GM11168 (cell line): Measurements from ENCODE around the gene FOXD1.
"Not testable (repeated sequence)": the region's sequence is repeated elsewhere in the genome, so short reads cannot be mapped to it uniquely, and the experiment has no call there.

Experiments
- in situ Hi-C: fragments of 300-500 bp; cut with MboI; formaldehyde crosslinking; loops from one replicate; pipeline ENCODE4 v1.12.0; 2022; ENCODE audit warnings: low sequenced_read_pairs; ENCODE audit not compliant: unreplicated experiment

The FOXD1 gene

DNA sequence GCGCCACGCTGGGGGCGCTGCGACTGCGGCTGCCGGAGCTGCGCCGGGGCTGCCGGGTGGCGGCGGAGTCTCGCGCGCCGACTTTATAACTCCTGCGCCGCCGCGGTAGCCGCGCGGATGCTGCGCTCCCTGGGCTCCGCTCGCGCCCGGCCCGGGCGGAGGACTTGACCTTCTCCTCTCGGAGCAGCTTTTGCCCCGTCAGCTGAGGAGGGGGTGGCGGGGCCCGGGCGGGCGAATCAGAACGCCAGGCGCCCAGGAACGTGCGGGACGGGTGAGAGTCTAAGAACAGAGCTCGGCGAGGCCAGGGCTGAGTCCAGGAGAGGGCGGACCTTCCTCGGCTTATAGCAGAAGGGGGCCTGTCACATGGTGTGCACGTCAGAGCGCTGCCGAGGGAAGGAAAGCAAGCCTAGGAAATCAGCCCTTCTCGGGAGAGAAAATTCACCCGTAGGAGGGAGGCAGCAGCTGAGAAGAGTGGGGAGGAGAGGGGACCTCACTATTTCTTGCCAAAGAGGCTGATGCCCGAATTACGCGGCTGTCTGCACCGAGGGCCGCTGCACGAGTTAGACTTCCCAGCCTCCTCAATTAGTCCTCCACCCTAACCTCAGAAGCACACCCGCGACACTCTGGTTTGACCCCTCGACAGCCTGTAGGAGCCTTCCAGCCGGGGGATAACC, at the start of gene FOXD1:
Gene FOXD1 (minus strand): TSS at position 315 of the 674 bp plus-strand sequence. CDS start 415 bp downstream, outside the sequence.
- in situ Hi-C loops = loop anchor here (5.0 to 25.0 kb wide), 3 partner anchors 146 to 511 kb away; no protein-coding TSS in a partner anchor

DNA sequence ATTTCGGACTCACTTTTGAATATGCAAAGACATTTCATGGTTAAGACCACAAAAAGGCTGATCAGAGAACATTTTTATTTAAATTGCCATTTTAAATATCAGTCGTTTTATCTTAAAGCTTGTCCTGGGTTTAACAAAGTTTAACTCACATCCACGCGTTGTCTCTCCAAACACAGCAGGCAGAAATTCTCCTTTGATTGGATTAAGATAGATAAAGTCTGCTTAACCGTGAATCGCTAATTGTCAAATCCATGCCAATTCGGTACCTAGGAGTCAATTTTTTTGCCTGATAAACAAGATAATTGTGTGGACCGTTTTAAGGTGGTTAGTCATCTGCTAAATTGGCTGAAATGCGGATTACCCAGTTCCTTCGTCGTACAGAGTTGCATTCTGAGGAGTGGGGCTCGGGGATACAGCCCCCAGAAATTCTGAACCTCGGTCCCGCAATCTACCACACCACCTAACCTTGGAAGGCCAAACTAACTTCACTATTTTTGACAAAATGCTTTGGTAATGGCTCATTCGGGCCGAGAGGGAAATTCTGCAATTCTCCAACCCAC, 49.0 kb upstream of the FOXD1 start:
- in situ Hi-C loops = no loop called here

DNA sequence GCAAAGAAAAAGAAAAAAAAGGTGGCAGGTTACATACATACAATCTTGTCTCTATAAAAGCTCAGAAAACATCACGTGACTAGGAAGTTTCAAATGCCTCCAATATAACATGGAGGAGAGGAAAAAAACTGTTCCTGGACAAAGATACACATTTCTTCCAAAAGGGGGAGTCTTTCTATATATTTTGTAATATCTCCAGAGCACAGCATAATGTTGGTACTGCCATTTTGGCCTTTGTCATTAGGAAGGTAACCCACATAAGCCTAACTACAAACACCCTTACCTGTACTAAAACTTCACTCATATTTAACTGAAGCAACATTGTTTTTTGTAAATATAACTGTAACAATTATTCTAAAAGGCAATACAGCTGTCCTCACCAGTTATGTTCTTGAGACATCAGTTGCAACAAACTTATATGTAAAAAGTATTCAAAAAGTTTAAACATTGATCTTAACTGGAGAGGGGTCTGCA, 48.4 kb upstream of the FOXD1 start:
- in situ Hi-C loops = no loop called here

DNA sequence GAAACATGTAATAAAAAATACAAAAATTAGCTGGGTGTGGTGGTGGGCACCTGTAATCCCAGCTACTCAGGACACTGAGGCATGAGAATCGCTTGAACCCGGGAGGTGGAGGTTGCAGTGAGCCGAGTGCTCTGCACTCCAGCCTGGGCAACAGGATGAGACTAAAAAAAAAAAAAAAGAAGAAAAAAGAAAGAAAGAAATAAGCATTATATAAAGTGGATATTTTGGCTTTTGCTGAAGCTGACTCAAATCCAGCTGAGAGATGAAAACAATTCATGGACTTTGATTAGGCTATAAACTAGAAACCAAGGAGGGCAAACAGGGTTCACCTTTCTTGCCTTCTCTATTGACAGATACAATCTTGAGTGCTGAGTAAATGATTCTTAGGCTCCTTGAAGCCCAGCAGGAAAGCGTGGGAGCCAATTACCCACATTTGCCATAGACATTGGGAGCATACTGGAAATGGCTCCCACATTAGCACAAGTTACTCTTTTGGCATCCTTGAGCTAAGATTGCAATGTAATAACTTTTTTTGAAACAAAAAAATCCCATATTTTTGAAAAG, 47.3 kb upstream of the FOXD1 start:
- in situ Hi-C loops = no loop called here

DNA sequence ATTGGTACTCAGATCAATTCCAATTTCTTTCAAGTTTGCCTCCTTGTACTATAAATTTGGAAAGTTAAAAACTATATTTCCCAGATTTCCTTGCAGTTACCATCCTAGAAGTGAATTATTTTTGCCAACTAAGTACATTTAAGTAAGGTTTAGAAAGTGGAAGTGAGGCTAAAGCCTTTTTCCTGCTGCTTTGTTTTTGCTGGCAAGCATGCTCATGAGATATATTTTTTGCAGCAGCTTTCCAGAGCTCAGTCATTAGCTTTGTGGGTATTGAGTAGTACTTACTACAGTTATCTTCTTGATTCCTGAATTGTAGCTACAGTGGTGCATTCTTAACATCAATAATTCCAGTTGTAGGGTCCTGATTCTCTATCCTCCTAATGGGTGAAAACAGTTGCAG, 46.1 kb upstream of the FOXD1 start:
- in situ Hi-C loops = no loop called here

DNA sequence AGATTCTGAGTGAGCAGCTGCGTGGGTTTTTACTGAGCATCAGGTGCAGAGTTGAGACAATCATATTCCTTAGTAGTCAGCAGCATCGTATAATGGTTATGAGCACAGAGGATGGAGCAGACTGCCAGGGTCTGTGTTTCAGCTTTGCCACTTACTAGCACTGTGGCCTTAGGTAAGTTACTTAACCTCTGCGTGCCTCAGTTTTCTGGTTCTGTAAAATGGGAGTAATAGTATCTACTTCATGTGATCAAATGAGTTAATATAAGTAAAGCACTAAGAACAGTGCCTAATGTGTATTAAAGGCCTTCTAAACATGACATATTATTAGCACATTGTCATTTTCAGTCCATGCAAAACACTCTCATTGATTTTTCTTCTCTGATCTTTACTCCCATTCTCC, 44.8 kb upstream of the FOXD1 start:
- in situ Hi-C loops = no loop called here

DNA sequence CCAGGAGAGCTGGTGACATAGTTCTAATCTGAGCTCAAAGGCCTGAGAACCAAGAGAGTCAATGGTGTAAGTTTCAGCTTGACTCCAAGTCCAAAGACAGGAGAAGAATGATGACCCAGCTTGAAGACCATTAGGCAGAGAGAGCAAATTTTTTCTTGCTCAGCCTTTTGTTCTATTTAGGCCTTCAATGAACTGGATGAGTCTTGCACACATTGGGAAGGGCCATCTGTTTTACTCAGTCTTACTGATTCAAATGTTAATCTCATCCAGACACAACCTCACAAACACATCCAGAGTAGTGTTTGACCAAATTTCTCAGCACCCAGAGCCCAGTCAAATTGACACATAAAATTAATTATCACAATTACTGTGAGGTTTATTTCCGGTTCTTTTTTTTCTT, 42.6 kb upstream of the FOXD1 start:
- in situ Hi-C loops = no loop called here

DNA sequence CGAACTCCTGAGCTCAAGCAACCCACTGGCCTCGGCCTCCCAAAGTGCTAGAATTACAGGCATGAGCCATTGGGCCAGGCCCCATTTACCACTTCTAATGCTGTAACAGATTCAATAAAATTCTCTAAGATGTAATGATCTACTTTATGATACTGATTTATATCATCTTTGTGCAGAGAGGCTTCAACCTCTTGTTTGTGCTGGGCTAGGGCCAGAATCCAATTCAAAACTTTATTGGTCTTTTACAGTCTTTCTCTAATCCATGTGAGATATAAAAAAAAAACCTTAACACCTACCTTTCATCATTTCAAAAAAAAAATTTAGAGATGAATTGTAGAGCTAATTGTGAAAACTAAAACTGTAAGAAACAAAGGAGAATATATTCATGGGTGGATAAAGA, 41.5 kb upstream of the FOXD1 start:
- in situ Hi-C loops = no loop called here

DNA sequence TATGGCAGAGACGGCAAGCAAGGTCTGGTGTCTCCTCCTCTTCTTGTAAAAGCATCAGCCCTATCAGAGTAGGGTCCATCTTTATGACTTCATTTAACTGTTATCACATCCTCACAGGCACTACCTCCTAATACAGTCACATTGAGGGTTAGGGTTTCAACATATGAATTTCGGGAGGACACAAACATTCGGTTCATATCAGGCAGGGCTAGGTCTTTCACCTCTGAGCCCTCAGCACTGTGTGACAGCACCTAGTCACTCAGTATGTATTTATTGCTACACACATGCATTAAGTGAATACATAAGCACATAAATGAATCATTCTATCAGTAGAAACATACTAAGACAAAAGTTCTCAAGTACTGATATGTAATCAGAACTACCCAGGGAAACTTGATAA, 40.2 kb upstream of the FOXD1 start:
- in situ Hi-C loops = no loop called here

DNA sequence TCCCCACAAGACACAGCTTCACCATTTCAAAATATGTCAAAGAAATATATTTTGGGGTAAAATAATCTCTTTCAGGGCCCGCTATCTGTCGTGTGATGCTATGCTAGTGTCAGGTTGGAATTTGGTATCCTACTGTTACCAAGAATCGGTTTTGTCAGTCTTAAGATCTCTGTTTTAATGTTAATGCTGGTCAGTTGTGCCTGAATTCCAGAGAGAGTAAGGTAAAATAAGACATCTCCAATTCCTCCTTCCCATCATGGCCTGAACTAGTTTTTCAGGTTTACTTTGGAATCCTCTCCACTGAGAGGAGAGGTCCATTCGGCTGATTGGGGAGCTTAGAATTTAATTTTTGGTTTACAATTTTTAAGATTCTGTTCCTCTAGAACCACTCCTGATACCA, 39.2 kb upstream of the FOXD1 start:
- in situ Hi-C loops = no loop called here

DNA sequence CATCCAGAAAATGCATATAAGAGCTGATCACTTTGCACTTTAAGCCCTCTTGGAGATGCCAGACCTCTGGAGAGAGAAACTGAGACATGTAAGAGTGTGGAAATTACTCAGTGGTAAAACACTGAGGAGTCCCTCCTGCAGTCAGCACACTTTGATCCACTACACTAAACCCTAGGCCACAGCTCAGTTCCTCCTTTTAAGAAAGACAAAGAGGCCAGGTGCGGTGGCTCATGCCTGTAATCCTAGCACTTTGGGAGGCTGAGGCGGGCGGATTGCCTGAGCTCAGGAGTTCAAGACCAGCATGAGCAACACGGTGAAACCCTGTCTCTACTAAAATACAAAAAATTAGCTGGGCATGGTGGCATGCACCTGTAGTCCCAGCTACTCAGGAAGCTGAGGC, 38.7 kb upstream of the FOXD1 start:
- in situ Hi-C loops = not testable (repeated sequence)

DNA sequence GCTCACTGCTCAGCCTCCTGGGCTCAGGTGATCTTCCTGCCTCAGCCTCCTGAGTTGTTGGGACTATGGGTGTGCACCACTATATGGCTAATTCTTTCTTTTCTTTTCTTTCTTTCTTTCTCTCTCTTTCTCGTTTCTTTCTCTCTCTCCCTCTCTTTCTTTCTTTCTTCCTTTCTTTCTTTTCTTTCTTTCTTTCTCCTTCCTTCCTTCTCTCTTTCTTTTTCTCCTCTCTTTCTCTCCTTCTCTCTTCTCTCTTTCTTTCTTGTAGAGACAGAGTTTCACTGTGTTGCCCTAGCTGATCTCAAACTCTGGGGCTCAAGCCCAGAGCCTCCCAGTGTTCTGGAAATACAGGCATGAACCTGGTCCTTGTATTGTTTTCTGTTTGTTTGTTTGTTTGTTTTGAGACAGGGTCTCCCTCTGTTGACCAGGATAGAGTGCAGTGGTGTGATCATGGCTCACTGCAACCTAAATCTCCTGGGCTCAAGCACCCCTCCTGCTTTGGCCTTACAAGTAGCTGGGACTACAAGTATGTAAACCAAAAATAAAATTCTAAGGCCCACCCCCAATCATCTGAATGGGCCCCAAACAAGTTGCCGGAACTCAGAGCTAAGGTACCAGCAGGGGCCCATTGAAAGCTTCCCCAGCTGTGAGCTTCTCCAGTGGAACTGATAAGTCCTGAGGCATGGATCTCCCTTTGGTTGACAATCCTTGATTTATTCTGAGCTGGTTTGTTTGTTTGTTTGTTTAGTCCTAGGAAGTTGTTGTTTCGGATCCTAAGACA, 37.7 kb upstream of the FOXD1 start:
- in situ Hi-C loops = no loop called here

DNA sequence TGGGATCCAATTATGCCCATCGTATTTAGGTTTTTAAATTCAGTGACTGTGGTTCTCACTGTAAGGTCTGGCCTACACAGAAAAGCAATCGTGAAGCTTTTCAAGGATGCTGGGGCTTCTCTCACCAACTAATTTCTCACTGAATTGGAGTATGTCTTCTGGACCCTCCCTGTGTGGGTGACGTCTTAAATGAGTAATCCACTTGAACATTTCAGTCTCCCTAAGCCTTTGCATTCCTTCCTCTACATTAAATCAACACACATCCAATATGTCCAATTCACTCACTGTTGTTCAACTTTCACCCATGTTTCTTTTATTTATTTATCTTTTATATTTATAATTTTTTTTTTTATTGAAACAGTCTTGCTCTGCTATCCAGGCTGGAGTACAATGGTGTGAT, 37.1 kb upstream of the FOXD1 start:
- in situ Hi-C loops = no loop called here

DNA sequence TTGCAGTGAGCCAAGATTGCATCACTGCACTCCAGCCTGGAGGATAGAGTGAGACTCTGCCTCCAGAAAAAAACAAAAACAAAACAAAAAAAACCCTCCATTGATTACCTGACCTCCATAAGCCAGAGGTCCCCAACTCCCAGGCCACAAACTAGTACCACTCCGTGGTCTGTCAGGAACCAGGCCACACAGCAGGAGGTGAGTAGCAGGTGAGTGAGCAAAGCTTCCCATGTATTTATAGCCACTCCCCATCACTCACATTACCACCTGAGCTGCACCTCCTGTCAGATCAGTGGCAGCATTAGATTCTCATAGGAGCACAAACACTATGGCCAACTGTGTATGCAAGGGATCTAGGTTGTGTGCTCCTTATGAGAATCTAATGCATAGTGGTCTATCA, 35.9 kb upstream of the FOXD1 start:
- in situ Hi-C loops = no loop called here

DNA sequence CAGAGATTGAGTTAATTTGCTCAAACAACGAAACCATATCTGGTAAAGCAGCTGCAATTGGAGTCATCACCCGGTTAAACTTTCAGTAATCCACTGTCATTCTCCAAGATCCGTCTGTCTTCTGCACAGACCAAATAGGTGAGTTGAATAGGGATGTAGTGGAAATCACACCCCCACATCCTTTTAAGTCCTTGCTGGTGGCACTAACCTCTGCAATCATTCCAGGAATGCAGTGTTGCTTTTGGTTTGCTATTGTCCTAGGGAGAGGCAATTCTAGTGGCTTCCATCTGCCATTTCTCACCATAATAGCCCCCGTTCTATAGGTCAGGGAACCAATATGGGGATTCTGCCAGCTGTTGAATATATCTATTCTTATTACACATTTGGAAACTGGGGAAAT, 35.1 kb upstream of the FOXD1 start:
- in situ Hi-C loops = no loop called here

DNA sequence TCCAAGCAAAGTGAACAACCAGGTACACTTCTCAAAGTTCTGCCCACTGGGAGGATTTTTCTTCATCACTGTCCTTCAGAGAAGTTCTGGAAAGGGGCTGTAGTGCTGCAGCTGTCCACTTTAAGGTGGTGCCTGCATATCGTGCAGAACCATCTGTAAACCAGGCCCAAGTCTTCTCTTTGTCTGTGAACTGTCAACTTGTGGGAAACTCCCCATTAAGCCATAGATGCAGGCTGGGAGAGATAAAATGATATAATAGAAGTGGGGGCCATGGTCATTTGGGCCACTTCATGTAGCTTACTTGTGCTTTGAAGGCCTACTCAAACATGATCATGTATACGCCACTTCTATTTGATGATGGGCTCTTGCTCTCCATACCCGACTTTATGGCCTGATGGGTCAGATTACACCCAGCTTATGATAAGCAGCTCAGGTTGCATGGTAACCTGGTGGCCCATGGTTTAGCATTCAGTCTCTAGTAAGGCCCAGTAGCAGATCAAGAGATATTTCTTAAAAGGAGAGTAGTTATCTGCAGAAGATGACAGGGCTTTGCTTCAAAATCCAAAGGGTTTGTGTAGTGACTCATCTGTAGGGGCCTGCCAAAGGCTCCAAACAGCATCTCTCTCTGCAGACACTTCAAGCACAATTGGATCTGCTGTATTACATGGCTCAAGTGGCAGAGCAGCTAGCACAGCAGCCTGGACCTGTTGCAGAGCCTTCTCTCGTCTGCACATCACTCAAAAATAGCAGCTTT, 34.0 kb upstream of the FOXD1 start:
- in situ Hi-C loops = no loop called here

DNA sequence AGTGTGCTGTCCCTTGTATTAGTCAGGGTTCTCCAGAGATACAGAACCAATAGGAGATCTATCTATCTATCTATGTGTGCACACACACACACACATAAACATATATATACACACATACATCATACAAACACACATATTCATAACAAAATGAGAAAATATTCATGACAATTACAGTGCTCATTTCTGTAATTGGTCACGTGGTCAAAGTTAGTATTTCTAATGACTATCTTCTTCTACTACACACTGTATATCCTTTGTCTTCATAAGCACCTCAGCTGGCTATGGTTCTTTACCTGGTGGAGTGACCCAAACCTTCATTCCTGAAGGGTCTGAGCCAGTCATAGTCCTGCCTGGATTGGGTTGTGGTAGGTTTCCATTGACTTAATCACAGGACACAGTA, 31.9 kb upstream of the FOXD1 start:
- in situ Hi-C loops = no loop called here

DNA sequence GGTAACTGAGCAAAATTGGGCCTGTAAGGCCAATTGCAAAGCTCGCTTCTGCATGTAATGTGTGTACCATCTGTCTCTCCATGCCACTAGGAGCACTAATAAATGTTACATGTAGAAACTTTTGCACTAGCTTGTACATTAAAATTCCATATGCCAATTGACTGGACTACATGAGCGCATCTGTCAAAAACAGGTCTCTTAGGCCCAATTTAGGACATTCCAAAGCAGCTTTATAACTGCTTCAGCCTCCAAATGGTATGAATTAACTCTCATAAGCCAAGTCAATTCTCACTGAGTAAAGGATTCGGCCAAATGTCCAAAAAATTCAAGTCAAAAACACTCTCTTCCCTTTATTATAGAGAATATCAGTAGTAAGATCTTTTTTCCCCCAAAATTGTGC, 23.5 kb upstream of the FOXD1 start:
- in situ Hi-C loops = no loop called here

DNA sequence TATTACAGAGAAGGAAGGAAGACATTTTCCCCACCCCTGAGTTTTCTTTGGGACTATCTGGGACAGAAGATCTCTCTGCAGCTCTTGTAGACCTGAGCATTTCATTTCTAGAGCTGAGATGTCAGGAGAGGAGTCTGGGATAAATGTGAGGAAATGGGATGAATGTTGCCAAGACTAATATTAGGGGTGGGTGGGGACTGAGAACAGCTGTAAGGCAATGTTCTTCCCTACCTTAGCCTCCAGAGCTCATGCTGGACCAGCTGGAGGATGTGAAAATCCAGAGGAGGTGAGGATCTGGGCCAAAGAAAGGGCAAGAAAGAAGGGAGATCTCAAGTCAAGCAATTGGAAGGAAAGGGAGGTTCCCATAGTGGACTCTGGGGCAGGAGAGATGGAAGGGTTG, 23.1 kb upstream of the FOXD1 start:
- in situ Hi-C loops = no loop called here

DNA sequence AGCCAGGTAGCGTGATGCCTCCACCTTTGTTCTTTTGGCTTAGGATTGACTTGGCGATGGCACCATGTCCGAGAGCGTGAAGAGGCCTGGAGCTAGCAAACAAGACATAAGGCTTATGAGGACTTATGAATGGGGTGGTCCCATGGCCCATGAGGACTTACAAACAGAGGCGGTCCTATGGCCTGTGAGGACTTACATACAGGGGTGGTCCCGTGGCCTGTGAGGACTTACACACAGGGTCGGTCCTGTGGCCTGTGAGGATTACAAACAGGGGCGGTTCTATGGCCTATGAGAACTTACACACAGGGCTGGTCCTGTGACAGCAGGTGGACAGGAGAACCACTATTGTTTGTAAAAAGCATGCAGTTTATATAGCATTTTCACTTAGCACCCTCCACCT, 21.3 kb upstream of the FOXD1 start:
- in situ Hi-C loops = no loop called here
